Fibroblast of the aortic adventitia (primary cell): ENCODE measurements around the gene ARID1A. TPM values are rescaled to one million over a fixed set of nuclear protein-coding genes. Genes with fewer than 3 reads are reported as not detected.
A peak's percentile ranks its signal among the peaks of the same experiment; 100 is the strongest.

Experiments used
- DNase-seq: peaks from one replicate; pipeline ENCODE4 v3.0.0-alpha.2; 2010; ENCODE audit warnings: low read depth
- H3K4me3 ChIP-seq: 2 replicates; pipeline ENCODE4 v1.5.1; 2011; ENCODE audit warnings: low read depth, mild to moderate bottlenecking, control low read depth, low read length, moderate library complexity
- total RNA-seq: library from RNA; depleted of rRNA; stranded (reverse); fragments of >200 nt; gene quantifications from 2 replicates; pipeline ENCODE4 v1.2.3, GENCODE V29; 2012; ENCODE audit warnings: low replicate concordance
- TF ChIP-seq, protein P1 (sequence below): IDR thresholded peaks from 2 replicates; pipeline ENCODE4 v1.5.1; 2011; ENCODE audit warnings: mild to moderate bottlenecking, low read length, control low read depth, inconsistent platforms; ENCODE audit not compliant: insufficient read depth

The ARID1A gene
- total RNA-seq, 1 donor = 26.9 TPM

DNA sequence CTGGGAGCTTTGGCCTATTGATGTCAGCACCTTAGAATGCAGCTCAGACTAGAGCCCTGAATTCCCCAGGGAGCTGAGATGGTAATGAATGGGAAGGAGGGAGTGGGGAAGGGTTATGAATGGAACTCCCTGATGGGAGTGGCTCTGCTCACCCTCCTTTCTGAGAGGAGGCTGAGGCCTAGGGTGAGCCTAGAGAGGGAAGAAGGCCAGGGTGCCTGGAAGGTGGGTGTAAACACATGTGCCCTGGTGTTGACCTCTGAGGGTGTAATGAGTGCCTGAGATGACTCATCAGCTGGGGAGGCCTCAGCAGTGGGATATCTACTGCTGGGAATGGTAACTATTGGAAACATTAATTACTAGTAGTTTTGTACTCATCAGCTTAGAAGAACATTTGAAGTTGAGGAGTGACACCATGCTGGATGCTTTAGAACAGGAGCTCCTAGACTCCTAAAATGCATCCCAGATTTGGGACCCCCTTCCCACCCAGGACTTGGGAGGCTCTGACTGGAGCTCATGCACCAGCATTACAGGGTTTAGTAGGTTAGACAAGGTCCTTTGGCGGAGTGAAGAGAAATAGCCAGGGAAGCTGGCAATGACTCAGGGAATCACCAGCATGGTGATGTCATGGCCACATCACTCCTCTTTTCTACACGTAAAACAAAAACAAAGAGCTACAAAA lies 76.0 kb downstream of the ARID1A start:
- TF ChIP-seq, protein P1, sequence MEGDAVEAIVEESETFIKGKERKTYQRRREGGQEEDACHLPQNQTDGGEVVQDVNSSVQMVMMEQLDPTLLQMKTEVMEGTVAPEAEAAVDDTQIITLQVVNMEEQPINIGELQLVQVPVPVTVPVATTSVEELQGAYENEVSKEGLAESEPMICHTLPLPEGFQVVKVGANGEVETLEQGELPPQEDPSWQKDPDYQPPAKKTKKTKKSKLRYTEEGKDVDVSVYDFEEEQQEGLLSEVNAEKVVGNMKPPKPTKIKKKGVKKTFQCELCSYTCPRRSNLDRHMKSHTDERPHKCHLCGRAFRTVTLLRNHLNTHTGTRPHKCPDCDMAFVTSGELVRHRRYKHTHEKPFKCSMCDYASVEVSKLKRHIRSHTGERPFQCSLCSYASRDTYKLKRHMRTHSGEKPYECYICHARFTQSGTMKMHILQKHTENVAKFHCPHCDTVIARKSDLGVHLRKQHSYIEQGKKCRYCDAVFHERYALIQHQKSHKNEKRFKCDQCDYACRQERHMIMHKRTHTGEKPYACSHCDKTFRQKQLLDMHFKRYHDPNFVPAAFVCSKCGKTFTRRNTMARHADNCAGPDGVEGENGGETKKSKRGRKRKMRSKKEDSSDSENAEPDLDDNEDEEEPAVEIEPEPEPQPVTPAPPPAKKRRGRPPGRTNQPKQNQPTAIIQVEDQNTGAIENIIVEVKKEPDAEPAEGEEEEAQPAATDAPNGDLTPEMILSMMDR = no peak
- peak; percentile 98 for DNase-seq
- H3K4me3 ChIP-seq = no peak overlapping the region

DNA sequence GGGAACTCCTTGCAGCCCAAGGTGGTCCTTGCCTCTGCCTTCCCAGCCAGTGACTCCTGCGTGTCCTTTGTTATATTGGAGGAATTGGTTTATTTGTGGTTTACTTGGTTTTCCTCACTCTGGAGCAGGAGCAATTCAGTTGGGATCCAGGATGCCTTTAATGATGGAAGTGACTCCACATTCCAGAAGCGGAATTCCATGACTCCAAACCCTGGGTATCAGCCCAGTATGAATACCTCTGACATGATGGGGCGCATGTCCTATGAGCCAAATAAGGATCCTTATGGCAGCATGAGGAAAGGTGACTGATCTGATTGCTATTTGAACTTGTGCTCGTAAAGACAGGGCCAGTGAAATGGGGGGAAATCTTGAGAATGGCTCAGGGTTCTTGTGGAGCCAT lies 76.9 kb downstream of the ARID1A start:
- TF ChIP-seq, protein P1 = no peak
- H3K4me3 ChIP-seq = no peak overlapping the region
- peak; percentile 99 for DNase-seq

DNA sequence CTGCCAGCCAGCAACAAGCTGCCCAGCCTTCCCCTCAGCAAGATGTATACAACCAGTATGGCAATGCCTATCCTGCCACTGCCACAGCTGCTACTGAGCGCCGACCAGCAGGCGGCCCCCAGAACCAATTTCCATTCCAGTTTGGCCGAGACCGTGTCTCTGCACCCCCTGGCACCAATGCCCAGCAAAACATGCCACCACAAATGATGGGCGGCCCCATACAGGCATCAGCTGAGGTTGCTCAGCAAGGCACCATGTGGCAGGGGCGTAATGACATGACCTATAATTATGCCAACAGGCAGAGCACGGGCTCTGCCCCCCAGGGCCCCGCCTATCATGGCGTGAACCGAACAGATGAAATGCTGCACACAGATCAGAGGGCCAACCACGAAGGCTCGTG lies 78.6 kb downstream of the ARID1A start:
- no peak for DNase-seq
- H3K4me3 ChIP-seq = no peak overlapping the region
- TF ChIP-seq, protein P1 = no peak

DNA sequence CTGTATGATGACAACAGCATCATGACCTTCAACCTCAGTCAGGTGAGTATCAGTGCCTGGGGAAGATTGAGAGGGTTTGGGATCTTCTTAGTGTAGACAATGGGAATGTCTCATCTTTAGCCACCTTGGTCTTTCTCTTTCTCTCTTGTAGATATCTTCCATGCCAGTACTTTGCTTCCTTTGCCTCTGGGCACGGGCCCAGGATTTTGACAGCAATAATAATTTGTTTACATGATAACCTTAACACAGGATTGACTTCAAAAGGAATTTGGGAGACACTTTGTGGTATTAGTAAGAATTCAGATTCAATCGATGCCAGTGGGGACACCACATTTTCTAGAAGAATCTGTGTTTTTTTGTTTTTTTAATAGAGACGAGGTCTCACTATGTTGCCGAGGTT lies 79.9 kb downstream of the ARID1A start:
- H3K4me3 ChIP-seq = no peak overlapping the region
- no peak for DNase-seq
- TF ChIP-seq, protein P1 = no peak

DNA sequence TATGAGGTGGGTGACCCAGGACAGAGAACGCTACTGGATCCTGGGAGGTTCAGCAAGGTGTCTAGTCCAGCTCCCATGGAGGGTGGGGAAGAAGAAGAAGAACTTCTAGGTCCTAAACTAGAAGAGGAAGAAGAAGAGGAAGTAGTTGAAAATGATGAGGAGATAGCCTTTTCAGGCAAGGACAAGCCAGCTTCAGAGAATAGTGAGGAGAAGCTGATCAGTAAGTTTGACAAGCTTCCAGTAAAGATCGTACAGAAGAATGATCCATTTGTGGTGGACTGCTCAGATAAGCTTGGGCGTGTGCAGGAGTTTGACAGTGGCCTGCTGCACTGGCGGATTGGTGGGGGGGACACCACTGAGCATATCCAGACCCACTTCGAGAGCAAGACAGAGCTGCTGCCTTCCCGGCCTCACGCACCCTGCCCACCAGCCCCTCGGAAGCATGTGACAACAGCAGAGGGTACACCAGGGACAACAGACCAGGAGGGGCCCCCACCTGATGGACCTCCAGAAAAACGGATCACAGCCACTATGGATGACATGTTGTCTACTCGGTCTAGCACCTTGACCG lies 83.4 kb downstream of the ARID1A start:
- no peak for DNase-seq
- TF ChIP-seq, protein P1 = no peak
- H3K4me3 ChIP-seq = no peak overlapping the region

DNA sequence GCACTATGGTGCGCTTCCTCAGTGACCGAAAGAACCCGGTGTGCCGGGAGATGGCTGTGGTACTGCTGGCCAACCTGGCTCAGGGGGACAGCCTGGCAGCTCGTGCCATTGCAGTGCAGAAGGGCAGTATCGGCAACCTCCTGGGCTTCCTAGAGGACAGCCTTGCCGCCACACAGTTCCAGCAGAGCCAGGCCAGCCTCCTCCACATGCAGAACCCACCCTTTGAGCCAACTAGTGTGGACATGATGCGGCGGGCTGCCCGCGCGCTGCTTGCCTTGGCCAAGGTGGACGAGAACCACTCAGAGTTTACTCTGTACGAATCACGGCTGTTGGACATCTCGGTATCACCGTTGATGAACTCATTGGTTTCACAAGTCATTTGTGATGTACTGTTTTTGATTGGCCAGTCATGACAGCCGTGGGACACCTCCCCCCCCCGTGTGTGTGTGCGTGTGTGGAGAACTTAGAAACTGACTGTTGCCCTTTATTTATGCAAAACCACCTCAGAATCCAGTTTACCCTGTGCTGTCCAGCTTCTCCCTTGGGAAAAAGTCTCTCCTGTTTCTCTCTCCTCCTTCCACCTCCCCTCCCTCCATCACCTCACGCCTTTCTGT lies 84.6 kb downstream of the ARID1A start:
- DNase-seq = no peak
- TF ChIP-seq, protein P1 = no peak
- no peak overlapping the region for H3K4me3 ChIP-seq
